Activated CD4-positive, alpha-beta T cell treated with anti-CD3 and anti-CD28 coated beads, Interleukin-2, amount 50 U/mL, for 48 hours (primary cell): ENCODE measurements around the gene NELFE.
"Not testable (repeated sequence)": the region's sequence is repeated elsewhere in the genome, so short reads cannot be mapped to it uniquely, and the experiment has no call there.

Experiments used
- DNase-seq, 2 experiments: peaks; one replicate each; pipeline ENCODE4 v3.0.0-alpha.2; 2020

The NELFE gene, protein sequence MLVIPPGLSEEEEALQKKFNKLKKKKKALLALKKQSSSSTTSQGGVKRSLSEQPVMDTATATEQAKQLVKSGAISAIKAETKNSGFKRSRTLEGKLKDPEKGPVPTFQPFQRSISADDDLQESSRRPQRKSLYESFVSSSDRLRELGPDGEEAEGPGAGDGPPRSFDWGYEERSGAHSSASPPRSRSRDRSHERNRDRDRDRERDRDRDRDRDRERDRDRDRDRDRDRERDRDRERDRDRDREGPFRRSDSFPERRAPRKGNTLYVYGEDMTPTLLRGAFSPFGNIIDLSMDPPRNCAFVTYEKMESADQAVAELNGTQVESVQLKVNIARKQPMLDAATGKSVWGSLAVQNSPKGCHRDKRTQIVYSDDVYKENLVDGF

DNA sequence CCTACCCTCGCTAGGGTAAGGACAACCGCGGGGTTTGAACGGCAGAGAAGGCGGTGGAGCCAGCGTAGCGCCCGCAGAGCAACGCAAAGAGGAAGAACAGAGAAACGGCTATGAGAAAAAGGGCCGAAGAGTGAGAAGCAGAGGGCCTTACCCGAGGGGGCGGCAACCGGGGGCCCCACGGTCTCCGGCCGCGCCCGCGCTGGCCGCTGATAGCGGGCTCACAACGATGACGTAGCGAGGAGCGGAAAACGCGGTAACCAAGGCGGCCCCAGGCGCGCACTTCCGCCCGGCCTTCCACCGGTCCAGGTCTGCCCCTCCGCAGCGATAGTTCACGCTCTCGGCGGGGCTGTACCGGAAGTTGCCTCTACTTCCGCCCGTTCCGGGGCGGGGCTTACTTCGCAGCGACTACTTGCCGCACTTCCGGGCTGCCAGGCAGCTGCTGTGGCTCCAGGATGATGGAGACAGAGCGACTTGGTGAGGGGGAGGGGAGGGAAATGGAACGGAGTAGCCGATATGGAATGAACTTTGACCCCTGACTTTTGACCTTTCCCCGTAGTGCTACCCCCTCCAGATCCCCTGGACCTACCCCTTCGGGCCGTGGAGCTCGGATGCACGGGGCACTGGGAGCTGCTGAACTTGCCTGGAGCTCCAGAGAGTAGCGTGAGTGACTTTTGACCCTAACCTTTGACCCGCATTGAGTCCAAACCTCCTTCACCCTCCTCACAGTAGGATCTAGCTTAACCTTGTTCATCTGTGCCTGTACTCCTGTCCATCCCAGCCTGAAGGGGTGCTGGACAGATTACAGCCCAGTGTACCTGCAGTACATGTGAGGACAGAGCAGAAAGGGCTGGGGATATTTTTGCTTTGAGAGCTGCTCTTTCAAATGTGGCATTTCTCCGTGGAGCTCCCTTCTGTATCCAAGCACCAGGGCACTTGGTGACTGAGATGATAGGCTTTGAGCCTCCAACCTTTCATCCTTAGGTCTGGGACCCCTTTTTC is at the start of gene NELFE, which contains the start of gene SKIC2:
NELFE (minus strand) TSS at position 231 of the 999 bp plus-strand sequence. CDS start 525 bp downstream, outside the sequence.
SKIC2 (plus strand) TSS at position 435 of the 999 bp plus-strand sequence; CDS start at position 453, 18 bp downstream.
- peak; percentile 97 to 98 for DNase-seq

DNA sequence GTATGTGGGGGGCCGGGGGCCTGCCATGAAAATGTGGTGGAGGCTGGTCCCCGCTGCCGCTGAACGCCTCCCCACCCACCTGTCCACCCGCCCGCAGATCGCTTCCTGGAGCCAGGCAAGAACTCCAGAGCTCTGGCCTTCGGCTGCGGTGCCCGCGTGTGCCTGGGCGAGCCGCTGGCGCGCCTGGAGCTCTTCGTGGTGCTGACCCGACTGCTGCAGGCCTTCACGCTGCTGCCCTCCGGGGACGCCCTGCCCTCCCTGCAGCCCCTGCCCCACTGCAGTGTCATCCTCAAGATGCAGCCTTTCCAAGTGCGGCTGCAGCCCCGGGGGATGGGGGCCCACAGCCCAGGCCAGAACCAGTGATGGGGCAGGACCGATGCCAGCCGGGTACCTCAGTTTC is 49.3 kb upstream of the NELFE start:
- not testable (repeated sequence) for DNase-seq

DNA sequence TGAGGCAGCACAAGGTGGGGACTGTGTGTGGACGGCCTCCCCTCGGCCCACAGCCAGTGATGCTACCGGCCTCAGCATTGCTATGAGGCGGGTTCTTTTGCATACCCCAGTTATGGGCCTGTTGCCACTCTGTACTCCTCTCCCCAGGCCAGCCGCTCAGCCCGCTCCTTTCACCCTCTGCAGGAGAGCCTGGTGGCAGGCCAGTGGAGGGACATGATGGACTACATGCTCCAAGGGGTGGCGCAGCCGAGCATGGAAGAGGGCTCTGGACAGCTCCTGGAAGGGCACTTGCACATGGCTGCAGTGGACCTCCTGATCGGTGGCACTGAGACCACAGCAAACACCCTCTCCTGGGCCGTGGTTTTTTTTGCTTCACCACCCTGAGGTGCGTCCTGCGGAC is 48.3 kb upstream of the NELFE start:
- DNase-seq, result not testable (repeated sequence)

DNA sequence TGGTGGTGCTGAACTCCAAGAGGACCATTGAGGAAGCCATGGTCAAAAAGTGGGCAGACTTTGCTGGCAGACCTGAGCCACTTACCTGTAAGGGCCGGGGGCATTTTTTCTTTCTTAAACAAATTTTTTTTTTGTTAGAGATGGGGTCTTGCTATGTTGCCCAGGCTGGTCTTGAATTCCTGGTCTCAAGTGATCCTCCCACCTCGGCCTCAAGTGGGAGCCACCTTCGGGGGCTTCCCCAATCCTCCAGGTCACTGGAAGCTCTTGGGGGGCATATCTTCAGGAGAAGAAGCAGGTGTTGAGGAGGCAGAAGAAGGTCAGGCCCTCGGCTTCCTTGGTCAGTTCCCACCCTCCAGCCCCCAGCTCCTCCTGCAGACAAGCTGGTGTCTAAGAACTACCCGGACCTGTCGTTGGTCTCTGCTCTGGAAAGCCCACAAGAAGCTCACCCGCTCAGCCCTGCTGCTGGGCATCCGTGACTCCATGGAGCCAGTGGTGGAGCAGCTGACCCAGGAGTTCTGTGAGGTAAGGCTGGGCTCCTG is 47.3 kb upstream of the NELFE start:
- not testable (repeated sequence) for DNase-seq

DNA sequence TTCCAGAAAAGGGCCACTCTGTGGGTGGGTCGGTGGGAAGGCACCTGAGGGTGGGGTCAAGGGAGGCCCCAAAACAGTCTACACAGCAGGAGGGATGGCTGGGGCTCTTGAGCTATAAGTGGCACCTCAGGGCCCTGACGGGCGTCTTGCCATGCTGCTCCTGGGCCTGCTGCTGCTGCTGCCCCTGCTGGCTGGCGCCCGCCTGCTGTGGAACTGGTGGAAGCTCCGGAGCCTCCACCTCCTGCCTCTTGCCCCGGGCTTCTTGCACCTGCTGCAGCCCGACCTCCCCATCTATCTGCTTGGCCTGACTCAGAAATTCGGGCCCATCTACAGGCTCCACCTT is 46.7 kb upstream of the NELFE start:
- DNase-seq, result not testable (repeated sequence)

DNA sequence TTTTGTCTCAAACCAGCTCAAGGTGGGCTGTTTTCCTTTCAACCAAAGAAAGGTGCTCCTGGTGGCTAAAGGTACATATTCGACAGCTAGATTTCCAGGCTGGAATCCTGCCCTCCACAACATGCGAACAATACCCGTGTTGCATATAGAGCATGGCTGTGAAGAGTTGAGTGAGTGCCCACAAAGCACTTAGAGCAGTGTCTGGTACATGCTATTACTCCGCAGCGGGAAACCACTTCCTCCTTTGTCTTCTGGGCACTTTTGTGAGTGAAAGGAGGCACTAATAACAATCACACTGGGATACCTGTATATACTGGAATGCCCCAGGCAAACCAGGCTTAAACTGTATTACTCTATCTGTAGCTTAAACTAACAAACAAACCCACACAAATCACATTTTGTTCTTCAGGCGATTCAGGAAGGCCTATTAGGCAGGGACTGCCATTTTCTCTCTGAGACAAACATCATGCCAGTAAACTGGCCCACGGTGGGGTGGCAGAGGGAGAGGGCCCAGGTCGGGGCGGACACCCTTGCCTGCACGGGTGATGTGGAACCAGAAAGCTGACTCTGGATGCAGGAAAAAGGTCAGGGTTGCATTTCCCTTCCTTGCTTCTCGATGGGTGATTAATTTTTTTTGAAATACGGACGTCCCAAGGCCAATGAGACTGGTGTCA is 46.2 kb upstream of the NELFE start:
- DNase-seq, result not testable (repeated sequence)

DNA sequence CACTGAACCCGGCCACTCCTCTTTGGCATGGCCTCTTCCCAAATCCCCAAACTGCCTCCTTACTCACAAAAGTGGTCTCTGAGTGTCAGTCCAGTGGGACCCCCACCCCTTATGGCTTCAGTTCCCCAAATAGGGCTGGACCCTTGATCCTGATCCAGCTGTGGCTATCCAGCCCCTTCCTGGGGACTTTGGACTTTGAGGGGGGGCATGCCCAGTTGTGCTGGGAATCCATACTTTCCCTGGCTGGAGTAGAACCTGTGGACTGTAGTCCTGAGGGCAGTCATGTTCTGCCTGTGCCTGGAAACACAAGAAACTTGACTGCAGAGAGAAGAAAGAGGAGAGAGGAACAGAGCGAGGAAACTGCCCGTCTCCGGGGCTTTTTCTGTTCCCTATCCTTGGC is 45.6 kb upstream of the NELFE start:
- not testable (repeated sequence) for DNase-seq

DNA sequence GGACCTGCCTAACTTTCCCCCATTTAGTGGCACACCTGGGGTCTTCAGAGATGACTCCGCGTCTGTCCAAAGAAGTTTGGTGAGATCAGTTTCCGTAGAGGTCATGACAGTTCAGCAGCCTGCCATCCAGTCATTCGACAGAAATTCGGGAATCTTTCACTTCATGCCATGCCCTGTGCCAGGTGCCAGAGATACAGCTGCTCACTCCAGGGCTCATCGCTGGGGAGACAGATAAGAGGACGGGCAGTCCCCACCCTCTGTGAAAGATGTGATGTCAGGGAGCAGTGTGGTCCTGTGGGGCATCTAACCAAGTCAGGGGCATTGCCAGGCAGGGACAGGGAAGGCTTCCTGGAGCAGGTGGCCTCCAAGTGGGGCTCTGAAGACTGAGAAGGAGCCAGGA is 44.5 kb upstream of the NELFE start:
- not testable (repeated sequence) for DNase-seq

DNA sequence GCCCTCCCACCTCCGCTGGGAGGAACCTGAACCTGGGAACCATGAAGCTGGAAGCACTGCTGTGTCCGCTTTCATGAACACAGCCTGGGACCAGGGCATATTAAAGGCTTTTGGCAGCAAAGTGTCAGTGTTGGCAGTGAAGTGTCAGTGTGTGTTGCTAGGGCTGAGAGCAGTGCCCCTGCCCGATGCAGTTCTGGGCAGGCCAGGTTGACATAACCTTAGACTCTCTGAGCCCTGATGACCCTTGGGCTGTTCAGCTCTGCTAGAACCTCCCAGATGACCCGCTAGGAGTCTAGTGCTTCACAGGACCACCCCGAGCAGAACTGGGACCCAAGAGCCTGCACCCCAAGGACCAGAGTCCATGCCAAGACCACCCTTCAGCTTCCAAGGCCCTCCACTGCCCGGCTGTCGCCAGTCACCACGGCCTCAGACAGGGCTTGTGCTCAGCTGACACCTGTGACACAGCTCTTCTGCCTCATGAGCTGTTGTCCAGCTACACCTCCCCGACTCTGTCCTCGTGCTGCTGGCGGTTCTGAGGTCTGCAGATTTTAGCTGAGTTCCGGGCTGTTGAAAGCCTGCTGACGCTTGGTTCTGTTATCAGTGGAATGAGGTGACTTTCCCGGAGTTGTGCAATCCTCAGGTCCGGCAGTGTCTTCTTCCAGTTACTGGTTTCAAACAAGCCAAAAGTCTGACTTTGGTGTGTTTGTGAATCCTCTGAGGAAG is 43.9 kb upstream of the NELFE start:
- DNase-seq, result not testable (repeated sequence)

DNA sequence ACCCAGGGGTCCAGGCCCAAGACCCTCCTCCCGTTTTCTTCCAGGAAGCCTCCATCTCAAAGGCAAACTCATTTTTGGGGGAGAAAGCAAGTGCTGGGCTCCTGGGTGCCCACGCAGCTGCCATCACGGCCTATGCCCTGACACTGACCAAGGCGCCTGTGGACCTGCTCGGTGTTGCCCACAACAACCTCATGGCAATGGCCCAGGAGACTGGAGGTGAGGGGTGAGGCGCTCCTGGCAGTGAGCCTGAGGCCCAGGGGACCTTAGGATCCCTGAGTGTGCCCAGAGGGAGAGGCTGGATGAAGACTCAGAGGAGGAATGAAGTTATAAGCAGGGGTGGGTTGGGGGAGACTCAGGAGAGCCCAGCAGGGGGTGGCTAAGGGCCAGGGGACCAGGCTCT is 37.6 kb upstream of the NELFE start:
- not testable (repeated sequence) for DNase-seq

DNA sequence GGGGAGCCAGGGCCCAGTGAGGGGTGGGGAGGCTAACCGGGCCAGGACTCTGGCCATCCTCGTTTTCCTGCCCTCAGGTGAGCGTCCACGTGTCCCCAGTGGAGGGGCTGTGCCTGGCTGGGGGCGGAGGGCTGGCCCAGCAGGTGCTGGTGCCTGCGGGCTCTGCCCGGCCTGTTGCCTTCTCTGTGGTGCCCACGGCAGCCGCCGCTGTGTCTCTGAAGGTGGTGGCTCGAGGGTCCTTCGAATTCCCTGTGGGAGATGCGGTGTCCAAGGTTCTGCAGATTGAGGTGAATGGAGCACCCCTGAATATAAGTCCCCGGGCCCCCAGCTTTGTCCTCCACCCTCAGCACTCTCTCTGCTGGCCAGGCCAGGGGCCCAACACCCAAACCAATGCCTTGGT is 35.6 kb upstream of the NELFE start:
- not testable (repeated sequence) for DNase-seq

DNA sequence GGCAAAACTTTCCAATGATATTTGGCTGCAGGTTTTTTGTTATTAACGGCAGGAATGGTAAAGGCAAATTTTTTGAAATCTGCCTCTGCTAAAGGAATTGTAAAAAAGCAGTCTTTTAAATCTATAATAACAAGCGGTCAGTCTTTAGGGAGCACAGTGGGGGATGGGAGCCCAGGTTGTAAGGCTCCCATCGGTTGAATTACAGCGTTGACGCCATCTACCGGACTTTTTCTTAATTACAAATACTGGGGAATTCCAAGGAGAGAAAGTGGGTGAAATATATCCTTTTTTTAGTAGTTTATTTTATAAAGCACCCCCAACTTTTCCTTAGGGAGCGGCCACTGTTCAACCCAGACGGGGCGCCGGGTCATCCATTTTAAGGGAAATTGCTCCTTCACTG is 30.6 kb upstream of the NELFE start:
- not testable (repeated sequence) for DNase-seq

DNA sequence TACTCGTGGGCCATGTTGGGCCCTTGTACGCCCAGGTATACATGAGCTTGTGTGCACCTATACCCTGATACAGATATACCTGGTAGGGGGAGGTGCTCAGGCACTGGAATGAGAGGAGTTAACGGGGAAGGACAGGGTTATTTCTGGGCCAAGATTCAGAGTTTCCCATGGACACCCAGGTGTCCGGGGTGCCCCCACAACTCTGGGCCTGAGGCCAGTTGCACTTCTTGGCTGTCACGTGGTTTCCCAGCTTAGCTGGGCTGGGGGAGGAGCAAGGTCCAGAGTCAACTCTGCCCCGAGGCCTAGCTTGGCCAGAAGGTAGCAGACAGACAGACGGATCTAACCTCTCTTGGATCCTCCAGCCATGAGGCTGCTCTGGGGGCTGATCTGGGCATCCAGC is 23.0 kb upstream of the NELFE start, which contains the start of gene C4A:
C4A (plus strand) TSS at position 314 of the 400 bp plus-strand sequence; CDS start at position 365, 51 bp downstream.
- DNase-seq, result not testable (repeated sequence)

DNA sequence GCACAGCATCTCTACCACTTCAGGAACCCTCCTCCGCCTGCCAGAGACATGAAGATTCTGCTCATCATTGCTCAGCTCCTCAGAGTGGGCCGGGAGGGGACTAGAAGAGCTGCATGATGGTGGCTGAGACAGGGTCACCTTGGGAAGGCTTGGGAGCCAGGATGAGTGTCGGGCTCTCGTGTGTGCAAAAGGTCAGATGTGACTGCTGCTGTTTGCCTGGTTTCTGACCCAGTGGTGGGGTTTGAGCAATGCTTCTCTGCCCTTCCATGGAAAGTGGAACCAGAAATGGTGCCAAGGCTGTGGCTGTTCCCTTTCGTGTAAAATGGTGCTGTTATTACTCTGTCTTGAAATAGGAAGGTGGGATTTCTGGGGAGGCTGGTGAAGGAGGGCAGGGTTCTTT is 22.2 kb upstream of the NELFE start:
- not testable (repeated sequence) for DNase-seq

DNA sequence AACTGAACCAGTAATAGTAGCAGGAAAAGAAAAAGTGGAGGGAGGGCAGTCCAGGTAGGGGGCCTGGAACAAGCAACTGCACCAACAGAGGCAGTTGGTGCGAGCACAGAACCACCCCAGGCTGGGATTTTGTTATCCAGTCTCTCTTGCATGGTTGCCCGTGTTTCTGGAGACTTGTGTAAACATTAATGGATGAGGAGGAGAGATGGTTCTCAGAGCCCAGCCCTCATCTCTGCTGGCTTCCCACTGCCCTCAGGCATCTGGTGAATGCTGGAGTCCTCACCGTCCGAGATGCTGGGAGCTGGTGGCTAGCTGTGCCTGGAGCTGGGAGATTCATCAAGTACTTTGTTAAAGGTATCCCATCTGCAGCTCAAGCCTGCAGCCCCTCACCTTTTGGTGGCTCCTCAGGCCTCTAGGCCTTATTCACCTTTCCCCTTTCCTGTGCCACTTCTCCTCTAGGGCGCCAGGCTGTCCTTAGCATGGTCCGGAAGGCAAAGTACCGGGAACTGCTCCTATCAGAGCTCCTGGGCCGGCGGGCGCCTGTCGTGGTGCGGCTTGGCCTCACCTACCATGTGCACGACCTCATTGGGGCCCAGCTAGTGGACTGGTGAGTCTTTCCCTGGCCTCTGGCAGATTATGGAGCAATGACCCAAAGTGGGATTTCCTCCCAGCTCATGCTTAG is 21.6 kb upstream of the NELFE start:
- not testable (repeated sequence) for DNase-seq

DNA sequence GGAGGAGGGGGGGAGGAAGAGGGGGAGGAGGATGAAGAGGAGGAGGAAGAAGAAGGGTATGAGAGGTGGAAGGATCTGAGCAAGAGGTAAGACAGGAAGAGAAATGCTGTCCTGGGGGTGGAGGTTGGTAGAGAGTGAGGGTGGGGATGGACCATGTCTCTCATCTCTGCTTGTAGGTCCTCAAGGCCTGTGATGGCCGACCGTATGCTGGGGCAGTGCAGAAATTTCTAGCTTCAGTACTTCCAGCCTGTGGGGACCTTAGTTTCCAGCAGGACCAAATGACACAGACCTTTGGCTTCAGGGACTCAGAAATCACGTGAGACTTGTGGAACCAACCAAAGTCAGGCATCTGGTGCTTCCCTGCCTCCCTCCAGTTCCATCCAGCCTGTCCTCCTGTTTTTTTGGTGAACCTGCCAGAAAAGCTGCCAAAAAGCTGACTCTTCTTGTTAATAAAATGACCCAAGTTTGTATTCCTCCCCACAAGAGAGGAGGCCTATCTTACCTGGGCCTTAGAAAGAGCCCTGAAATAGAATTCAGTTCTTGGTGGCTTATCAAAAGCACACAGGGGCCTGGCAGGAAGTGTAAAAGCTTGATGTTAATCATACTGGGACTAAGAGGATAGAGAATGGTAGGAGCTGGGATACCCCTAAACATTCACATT is 20.6 kb upstream of the NELFE start:
- no peak for DNase-seq

DNA sequence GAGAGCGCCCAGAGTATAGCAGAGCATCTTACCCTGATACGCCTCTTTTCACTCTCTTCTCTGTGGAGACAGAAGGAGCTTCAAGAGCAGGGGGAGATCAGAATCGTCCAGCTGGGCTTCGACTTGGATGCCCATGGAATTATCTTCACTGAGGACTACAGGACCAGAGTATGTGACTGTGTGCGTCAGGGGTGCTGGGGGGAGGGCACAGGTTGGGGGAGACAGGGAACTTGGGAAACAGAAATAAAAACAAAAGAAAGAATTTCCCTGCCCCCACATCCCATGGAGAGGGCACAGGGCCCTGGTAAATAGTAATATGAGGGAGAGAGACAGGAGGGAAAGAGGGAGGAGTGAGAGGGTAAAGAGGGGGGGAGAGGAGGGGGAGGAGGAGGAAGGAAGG is 20.1 kb upstream of the NELFE start:
- DNase-seq, result no peak

DNA sequence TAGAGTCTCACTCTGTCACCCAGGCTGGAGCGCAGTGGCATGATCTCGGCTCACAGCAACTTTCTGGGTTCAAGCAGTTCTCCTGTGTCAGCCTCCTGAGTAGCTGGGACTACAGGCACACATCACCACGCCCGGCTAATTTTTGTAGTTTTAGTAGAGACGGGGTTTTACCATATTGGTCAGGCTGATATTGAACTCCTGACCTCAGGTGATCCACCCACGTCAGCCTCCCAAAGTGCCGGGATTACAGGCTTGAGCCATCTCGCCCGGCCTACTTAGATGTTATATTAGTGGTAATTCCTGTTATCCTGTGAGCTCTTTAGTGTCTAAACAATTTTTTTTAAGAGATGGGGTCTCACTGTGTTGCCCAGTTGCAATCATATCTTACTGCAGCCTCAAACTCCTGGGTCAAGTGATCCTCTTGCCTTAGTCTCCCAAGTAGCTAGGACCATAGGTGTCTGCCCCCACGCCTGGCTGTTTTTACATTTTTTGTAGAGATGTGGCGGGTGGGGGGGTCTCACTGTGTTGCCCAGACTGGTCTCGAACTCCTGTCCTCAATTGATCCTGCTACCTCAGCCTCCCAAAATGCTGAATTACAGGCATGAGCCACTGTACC is 19.2 kb upstream of the NELFE start:
- DNase-seq, result no peak

DNA sequence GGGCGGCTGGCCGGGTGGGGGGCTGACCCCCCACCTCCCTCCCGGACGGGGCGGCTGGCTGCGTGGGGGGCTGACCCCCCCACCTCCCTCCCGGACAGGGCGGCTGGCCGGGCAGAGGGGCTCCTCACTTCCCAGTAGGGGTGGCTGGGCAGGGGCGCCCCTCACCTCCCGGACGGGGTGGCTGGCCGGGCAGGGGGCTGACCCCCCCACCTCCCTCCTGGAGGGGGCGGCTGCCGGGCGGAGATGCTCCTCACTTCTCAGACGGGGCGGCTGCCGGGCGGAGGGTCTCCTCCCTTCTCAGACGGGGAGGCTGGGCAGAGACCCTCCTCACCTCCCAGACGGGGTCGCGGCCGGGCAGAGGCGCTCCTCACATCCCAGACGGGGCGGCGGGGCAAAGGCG is 17.3 kb upstream of the NELFE start:
- DNase-seq, result not testable (repeated sequence)

DNA sequence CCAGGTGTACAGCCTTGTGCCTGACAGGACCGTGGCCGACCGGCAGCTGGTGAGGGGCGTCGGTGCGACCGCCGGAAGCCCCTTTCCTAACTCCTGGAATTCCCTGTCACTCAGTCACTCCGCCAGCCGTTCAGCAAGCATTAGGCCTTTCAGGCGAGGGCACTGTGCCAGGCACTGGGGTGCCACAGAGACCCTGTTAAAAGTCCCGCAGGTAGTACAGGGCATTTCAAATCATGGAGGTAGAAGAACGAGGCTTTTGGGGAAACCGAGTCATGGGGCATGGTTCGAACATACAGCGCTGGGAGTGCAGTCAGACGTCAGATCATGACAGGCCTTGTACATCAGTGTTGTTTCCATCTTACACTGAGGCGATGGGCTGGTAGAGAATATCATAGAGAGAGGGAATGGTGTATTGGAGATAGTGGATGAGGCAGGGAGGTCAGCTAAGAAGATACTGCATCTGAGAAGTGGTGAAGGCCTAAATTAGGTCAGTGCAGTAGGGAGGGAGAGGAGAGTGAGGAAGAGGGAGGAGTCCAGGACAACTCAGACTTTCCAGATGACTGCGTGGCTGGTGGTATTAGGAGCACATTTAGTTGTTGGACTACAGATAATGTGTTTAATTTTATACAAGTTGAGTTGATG is 14.1 kb upstream of the NELFE start:
- DNase-seq, result peak; percentile 15 to 28
